Parathyroid adenoma (tissue), 2 donors: Measurements from ENCODE around the gene AGFG1.

Experiments
- H2AFZ ChIP-seq: fragments of 300-600 bp; sonication (generic); one replicate; pipeline ENCODE4 v1.7.0; 2017; ENCODE audit warnings: antibody characterized with exemption, mild to moderate bottlenecking
- H3K27ac ChIP-seq: fragments of 300-600 bp; sonication (generic); one replicate; pipeline ENCODE4 v1.7.0; 2017
- H3K27me3 ChIP-seq: fragments of 300-600 bp; sonication (generic); one replicate; pipeline ENCODE4 v1.7.0; 2017; ENCODE audit warnings: low read length; ENCODE audit not compliant: control insufficient read depth, insufficient read depth
- H3K36me3 ChIP-seq: fragments of 300-600 bp; sonication (generic); one replicate; pipeline ENCODE4 v1.7.0; 2017; ENCODE audit warnings: low read length; ENCODE audit not compliant: control insufficient read depth, insufficient read depth
- H3K4me1 ChIP-seq: fragments of 300-600 bp; sonication (generic); one replicate; pipeline ENCODE4 v1.7.0; 2017; ENCODE audit warnings: control low read depth
- H3K4me2 ChIP-seq: fragments of 300-600 bp; sonication (generic); one replicate; pipeline ENCODE4 v1.7.0; 2017; ENCODE audit warnings: low read length
- H3K4me3 ChIP-seq: fragments of 300-600 bp; sonication (generic); one replicate; pipeline ENCODE4 v1.7.0; 2017; ENCODE audit warnings: low read depth, low read length
- H3K79me2 ChIP-seq: fragments of 300-600 bp; sonication (generic); one replicate; pipeline ENCODE4 v1.7.0; 2017; ENCODE audit warnings: control low read depth
- H3K9ac ChIP-seq: fragments of 300-600 bp; sonication (generic); one replicate; pipeline ENCODE4 v1.7.0; 2017; ENCODE audit warnings: mild to moderate bottlenecking
- H3K9me3 ChIP-seq: fragments of 300-600 bp; sonication (generic); one replicate; pipeline ENCODE4 v1.7.0; 2017; ENCODE audit warnings: low read length; ENCODE audit not compliant: control insufficient read depth
- CTCF ChIP-seq: fragments of 300-600 bp; sonication (generic); IDR thresholded peaks from one replicate; pipeline ENCODE4 v1.7.0; 2017; ENCODE audit warnings: antibody characterized with exemption, mild to moderate bottlenecking
- donor health status: primary hyperparathyroidism.

Gene AGFG1

GRCh38 chr2:227602358-227602757, 130.4 kb downstream of the AGFG1 start:
- H3K9ac ChIP-seq = no peak overlapping the region
- no peaks in the 10 kb centered on the region for H3K4me1 ChIP-seq
- no peak overlapping the region for H3K4me2 ChIP-seq
- H3K27me3 ChIP-seq = no peaks in the 10 kb centered on the region
- no peaks in the 10 kb centered on the region for H3K36me3 ChIP-seq
- no peak for TF ChIP-seq CTCF
- H3K4me3 ChIP-seq = no peak overlapping the region
- H2AFZ ChIP-seq = no peak overlapping the region
- H3K27ac ChIP-seq = no peak overlapping the region
- no peaks in the 10 kb centered on the region for H3K79me2 ChIP-seq
- H3K9me3 ChIP-seq = no peaks in the 10 kb centered on the region

GRCh38 chr2:227606476-227606875, 134.5 kb downstream of the AGFG1 start:
- Histone ChIP-seq H3K27ac (no peak overlapping the region), H3K79me2 (no peaks in the 10 kb centered on the region), H3K4me3 (no peak overlapping the region), H3K4me2 (no peak overlapping the region), H3K36me3 (no peaks in the 10 kb centered on the region), H3K9ac (no peak overlapping the region), H3K4me1 (no peaks in the 10 kb centered on the region), H3K9me3 (no peaks in the 10 kb centered on the region), H2AFZ (no peak overlapping the region), H3K27me3 (no peaks in the 10 kb centered on the region)
- no peak for TF ChIP-seq CTCF

- H2AFZ ChIP-seq = no peak overlapping the region
- H3K27ac ChIP-seq = no peak overlapping the region
- no peak overlapping the region for H3K4me3 ChIP-seq
- no peak overlapping the region for H3K4me2 ChIP-seq
- no peaks in the 10 kb centered on the region for H3K27me3 ChIP-seq
- no peaks in the 10 kb centered on the region for H3K36me3 ChIP-seq
- H3K4me1 ChIP-seq = no peaks in the 10 kb centered on the region
- TF ChIP-seq CTCF = no peak
- H3K9ac ChIP-seq = no peak overlapping the region
- H3K9me3 ChIP-seq = no peaks in the 10 kb centered on the region
- H3K79me2 ChIP-seq = no peaks in the 10 kb centered on the region
Measured at GRCh38 chr2:227607941-227608340, 136.0 kb downstream of the AGFG1 start.

DNA sequence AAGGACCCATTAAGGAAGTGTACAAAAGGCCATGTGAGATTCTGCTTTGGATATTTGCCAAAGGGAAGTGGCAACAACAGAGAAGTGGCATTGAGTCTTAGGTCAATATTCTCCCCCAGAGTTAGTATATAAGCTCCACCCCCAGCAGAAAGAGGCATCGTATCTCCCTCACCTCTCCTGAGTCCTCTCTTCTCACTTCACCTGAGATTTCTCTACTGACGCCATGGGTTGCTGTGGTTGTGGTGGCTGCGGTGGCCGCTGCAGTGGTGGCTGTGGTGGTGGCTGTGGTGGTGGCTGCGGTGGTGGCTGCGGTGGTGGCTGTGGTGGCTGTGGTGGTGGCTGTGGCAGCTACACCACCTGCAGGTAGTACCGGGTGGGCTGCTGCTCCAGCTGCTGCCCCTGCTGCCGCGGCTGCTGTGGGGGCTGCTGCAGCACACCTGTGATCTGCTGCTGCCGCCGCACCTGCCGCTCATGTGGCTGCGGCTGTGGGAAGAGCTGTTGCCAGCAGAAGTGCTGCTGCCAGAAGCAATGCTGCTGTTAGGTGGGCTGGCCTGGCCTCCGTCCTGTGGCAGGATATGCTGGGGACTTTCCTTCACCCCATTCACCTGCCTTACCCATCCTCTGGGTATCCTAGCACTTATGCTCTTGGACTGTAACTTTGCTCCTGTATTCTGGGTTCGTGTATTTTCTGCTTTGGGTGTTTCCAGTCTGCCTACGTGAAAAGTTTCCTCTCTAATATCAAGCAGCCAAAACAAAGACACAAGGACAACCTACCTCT, 136.8 kb downstream of the AGFG1 start:
- TF ChIP-seq CTCF = no peak
- Histone ChIP-seq H3K79me2 (no peaks in the 10 kb centered on the region), H3K27ac (no peak overlapping the region), H3K4me1 (no peaks in the 10 kb centered on the region), H3K4me3 (no peak overlapping the region), H3K9ac (no peak overlapping the region), H3K36me3 (no peaks in the 10 kb centered on the region), H3K4me2 (no peak overlapping the region), H3K27me3 (no peaks in the 10 kb centered on the region), H2AFZ (no peak overlapping the region), H3K9me3 (no peaks in the 10 kb centered on the region)

- Histone ChIP-seq H2AFZ (no peak overlapping the region), H3K4me3 (no peak overlapping the region), H3K4me2 (no peak overlapping the region), H3K9ac (no peak overlapping the region), H3K4me1 (no peaks in the 10 kb centered on the region), H3K36me3 (no peaks in the 10 kb centered on the region), H3K27me3 (no peaks in the 10 kb centered on the region), H3K27ac (no peak overlapping the region), H3K9me3 (no peaks in the 10 kb centered on the region), H3K79me2 (no peaks in the 10 kb centered on the region)
- no peak for TF ChIP-seq CTCF
Measured at GRCh38 chr2:227610123-227610522, 138.2 kb downstream of the AGFG1 start.
